Mesenchymal stem cell (in vitro differentiated cells and primary cell): ENCODE data around the gene CD8B.
A peak's percentile ranks its signal among the peaks of the same experiment; 100 is the strongest.

Experiments used
- DNase-seq: peaks from one replicate; pipeline ENCODE4 v3.0.0-alpha.2; 2013
- H2AFZ ChIP-seq: one replicate; pipeline ENCODE4 v1.6.1; 2013; ENCODE audit warnings: low read depth, mild to moderate bottlenecking, control low read depth, inconsistent platforms, low read length, moderate library complexity
- H2AK5ac ChIP-seq: 2 replicates; pipeline ENCODE4 v1.6.1; 2013; ENCODE audit warnings: low read length, moderate library complexity, mild to moderate bottlenecking, inconsistent platforms; ENCODE audit not compliant: severe bottlenecking
- H2BK120ac ChIP-seq: one replicate; pipeline ENCODE4 v1.6.1; 2013; ENCODE audit warnings: low read depth, mild to moderate bottlenecking, inconsistent platforms, low read length, moderate library complexity
- H2BK12ac ChIP-seq, 2 experiments: one replicate each; pipeline ENCODE4 v1.6.1; 2013; ENCODE audit warnings: inconsistent platforms in 2 of 2, low read length in 2 of 2, mild to moderate bottlenecking in 2 of 2, moderate library complexity in 2 of 2, control low read depth in 1 of 2
- H2BK15ac ChIP-seq: one replicate; pipeline ENCODE4 v1.6.1; 2013; ENCODE audit warnings: mild to moderate bottlenecking, low read depth, inconsistent platforms; ENCODE audit not compliant: poor library complexity, severe bottlenecking
- H2BK5ac ChIP-seq: 2 replicates; pipeline ENCODE4 v1.6.1; 2013; ENCODE audit warnings: low read depth, mild to moderate bottlenecking, low read length, control low read depth, inconsistent platforms; ENCODE audit not compliant: poor library complexity, severe bottlenecking
- H3K14ac ChIP-seq, 2 experiments: one replicate each; pipeline ENCODE4 v1.6.1; 2013; ENCODE audit warnings: inconsistent platforms in 2 of 2, low read length in 2 of 2, control low read depth in 1 of 2, mild to moderate bottlenecking in 1 of 2, moderate library complexity in 1 of 2
- H3K18ac ChIP-seq, 2 experiments: one replicate each; pipeline ENCODE4 v1.6.1; 2013; ENCODE audit warnings: inconsistent platforms in 2 of 2, low read length in 2 of 2, control low read depth in 1 of 2, low read depth in 1 of 2, mild to moderate bottlenecking in 1 of 2
- H3K23ac ChIP-seq, 2 experiments: one replicate each; pipeline ENCODE4 v1.6.1; 2013; ENCODE audit warnings: inconsistent platforms in 2 of 2, low read length in 2 of 2, mild to moderate bottlenecking in 2 of 2, moderate library complexity in 2 of 2, control low read depth in 1 of 2
- H3K27ac ChIP-seq: 2 replicates; pipeline ENCODE4 v1.5.1; 2013; ENCODE audit warnings: mild to moderate bottlenecking, moderate library complexity, low read length, control low read depth, inconsistent platforms; ENCODE audit not compliant: poor library complexity, severe bottlenecking
- H3K27me3 ChIP-seq, 2 experiments: 2 replicates each; pipeline versions ENCODE4 v1.6.1 to v1.7.0; 2013; ENCODE audit warnings: low read length in 2 of 2, mild to moderate bottlenecking in 2 of 2, moderate library complexity in 2 of 2, control low read depth in 1 of 2, inconsistent platforms in 1 of 2; ENCODE audit not compliant: control insufficient read depth in 1 of 2, insufficient read depth in 1 of 2
- H3K36me3 ChIP-seq, 2 experiments: 2 replicates each; pipeline versions ENCODE4 v1.6.1 to v1.7.0; 2013; ENCODE audit warnings: low read length in 2 of 2, control low read depth in 1 of 2, inconsistent platforms in 1 of 2, low read depth in 1 of 2, mild to moderate bottlenecking in 1 of 2; ENCODE audit not compliant: insufficient read depth in 2 of 2, control insufficient read depth in 1 of 2
- H3K4ac ChIP-seq, 2 experiments: one replicate each; pipeline ENCODE4 v1.6.1; 2013; ENCODE audit warnings: inconsistent platforms in 2 of 2, low read length in 2 of 2, mild to moderate bottlenecking in 2 of 2, moderate library complexity in 2 of 2, control low read depth in 1 of 2, low read depth in 1 of 2
- H3K4me1 ChIP-seq: 2 replicates; pipeline ENCODE4 v1.6.1; 2013; ENCODE audit warnings: low read depth, low read length, control low read depth; ENCODE audit not compliant: control insufficient read depth, insufficient read depth
- H3K4me2 ChIP-seq: 2 replicates; pipeline ENCODE4 v1.6.1; 2013; ENCODE audit warnings: low read length, mild to moderate bottlenecking, inconsistent platforms; ENCODE audit not compliant: poor library complexity, severe bottlenecking
- H3K4me3 ChIP-seq, 2 experiments: 2 replicates each; pipeline versions ENCODE4 v1.5.1 to v1.7.0; 2013; ENCODE audit warnings: low read length in 2 of 2, mild to moderate bottlenecking in 2 of 2, control low read depth in 1 of 2, low read depth in 1 of 2; ENCODE audit not compliant: insufficient read depth in 1 of 2
- H3K79me1 ChIP-seq: replicated peaks from 2 replicates; pipeline ENCODE4 v1.6.1; 2013; ENCODE audit warnings: mild to moderate bottlenecking, control low read depth, low read length, inconsistent platforms; ENCODE audit not compliant: poor library complexity, severe bottlenecking
- H3K9ac ChIP-seq: 2 replicates; pipeline ENCODE4 v1.7.0; 2013; ENCODE audit warnings: mild to moderate bottlenecking, low read length, moderate library complexity
- H3K9me3 ChIP-seq: 2 replicates; pipeline ENCODE4 v1.7.0; 2013; ENCODE audit warnings: mild to moderate bottlenecking, low read length; ENCODE audit not compliant: control insufficient read depth
- H4K8ac ChIP-seq: one replicate; pipeline ENCODE4 v1.6.1; 2013; ENCODE audit warnings: inconsistent platforms, mild to moderate bottlenecking, low read length, moderate library complexity
- H4K91ac ChIP-seq: one replicate; pipeline ENCODE4 v1.6.1; 2013; ENCODE audit warnings: mild to moderate bottlenecking, low read length, inconsistent platforms
- WGBS: methylation state at CpG from one replicate; pipeline ENCODE4 v1.1.7; 2013; ENCODE audit warnings: mixed read lengths; 5-methylcytosine and 5-hydroxymethylcytosine counted together

Gene CD8B

DNA sequence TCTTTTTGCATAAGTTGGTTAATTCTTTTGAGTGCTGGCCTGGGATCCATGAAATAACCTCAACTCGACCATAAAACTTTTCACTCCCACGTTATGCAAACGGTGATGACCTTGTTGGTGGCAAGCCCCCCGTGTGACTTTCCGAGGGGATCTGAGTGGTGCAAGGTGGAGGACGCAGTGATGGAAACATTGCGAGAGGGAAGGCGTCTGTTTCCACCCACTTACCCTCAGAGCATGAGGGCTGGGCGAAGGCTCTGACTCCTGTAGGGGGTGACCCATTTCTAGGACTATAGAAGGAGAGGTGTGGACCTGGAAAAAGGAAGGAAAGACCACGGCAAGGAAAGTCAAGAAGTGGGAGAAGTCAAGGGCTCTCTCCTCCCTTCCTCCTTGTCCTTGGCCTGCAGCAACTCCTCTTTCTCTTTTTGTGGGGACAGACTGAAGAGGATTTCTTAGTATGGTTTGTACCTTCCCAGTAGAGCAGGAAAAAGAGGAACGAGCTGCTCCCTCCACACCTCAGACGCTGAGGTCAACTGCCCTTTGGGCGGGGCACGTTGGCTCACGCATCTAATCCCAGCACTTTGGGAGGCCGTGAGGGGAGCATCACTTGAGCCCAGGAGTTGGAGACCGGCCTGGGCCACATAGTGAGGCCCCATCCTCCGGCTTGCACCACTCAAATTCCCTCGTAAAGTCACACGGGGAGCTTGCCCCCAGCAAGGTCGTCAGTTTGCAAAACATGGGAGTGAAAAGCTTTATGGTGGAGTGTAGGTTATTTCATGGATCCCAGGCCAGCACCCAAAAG is 55.4 kb downstream of the CD8B start:
- Histone ChIP-seq H3K36me3 (no peaks in the 10 kb centered on the region), H3K4ac (no peak overlapping the region), H3K9ac (no peak overlapping the region), H3K27ac (no peak overlapping the region), H3K27me3 (peaks cover 5 to 26% of the 10 kb centered on the region in 2 experiments), H4K8ac (no peak overlapping the region), H3K4me1 (peaks cover 16% of the 10 kb centered on the region), H2BK5ac (no peak overlapping the region), H3K18ac (no peak overlapping the region), H2AK5ac (no peak overlapping the region), H3K23ac (no peak overlapping the region), H3K9me3 (no peaks in the 10 kb centered on the region), H3K4me2 (no peak overlapping the region), H3K79me1 (no peaks in the 10 kb centered on the region), H3K4me3 (no peak overlapping the region), H2AFZ (no peak overlapping the region), H2BK15ac (no peak overlapping the region), H2BK120ac (no peak overlapping the region), H4K91ac (no peak overlapping the region), H2BK12ac (no peak overlapping the region), H3K14ac (no peak overlapping the region)
- WGBS = 90% methylated on average over 17 of the region's 21 CpGs
- no peak for DNase-seq

DNA sequence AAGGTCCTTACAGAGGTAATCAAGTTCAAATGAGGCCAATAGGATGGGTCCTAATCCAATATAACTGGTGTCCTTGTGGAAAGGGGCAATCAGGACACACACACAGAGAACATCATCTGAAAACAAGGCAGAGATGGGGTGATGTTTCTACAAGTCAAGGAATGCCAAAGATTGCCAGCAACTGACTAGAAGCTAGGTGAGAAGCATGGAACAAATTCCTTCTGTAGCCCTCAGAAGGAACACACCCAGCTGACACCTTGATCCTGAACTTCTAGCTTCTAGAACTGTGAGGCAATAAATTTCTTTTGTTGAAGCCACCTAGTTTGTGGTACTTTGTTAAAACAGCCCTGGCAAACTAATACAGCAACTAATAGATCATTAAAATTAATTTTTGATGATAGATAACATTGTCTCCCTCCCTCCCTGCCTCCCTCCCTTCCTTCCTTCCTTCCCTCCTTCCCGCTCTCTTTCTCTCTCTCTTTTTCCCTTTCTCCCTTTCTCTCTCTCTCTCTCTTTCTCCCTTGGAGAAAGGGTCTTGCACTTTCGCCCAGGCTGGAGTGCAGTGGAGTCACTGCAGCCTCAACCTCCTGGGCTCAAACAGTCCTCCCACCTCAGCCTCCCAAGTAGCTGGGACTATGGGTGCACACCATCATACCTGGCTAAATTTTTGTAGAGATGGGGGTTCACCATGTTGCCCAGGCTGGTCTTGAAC is 60.7 kb downstream of the CD8B start:
- Histone ChIP-seq H3K9me3 (peaks cover 15% of the 10 kb centered on the region), H2BK15ac (no peak overlapping the region), H3K4me3 (no peak overlapping the region), H3K14ac (no peak overlapping the region), H3K4ac (no peak overlapping the region), H3K9ac (no peak overlapping the region), H2BK12ac (no peak overlapping the region), H2AFZ (no peak overlapping the region), H3K27ac (no peak overlapping the region), H3K18ac (no peak overlapping the region), H3K23ac (no peak overlapping the region), H3K4me1 (no peaks in the 10 kb centered on the region), H2AK5ac (no peak overlapping the region), H3K79me1 (no peaks in the 10 kb centered on the region), H3K4me2 (no peak overlapping the region), H2BK5ac (no peak overlapping the region), H3K27me3 (peaks cover 8 to 12% of the 10 kb centered on the region in 2 experiments), H3K36me3 (no peaks in the 10 kb centered on the region), H4K8ac (no peak overlapping the region), H2BK120ac (no peak overlapping the region), H4K91ac (no peak overlapping the region)
- 81% methylated on average over 2 of the region's 2 CpGs for WGBS
- DNase-seq = no peak

DNA sequence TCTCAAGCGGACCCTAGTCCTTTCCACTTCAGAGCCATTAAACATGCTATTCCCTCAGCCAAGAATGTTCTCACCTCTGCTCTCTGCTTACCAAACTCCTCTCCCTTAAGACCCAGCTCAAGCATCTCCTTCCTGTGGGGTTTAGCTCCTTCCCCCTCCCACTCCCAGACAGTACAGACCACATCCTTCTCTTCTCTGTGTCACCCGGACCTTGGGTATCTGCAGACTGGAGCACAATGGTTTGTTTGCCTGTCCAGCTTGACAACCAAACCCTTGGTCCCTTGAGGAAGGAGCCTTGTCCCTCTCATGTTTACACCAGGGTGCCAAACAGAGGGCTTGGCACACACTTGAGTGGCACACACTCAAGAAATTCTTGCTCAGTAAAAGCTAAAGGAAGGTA is 66.8 kb downstream of the CD8B start:
- Histone ChIP-seq H2AFZ (no peak overlapping the region), H3K18ac (no peak overlapping the region), H3K4me2 (no peak overlapping the region), H2BK5ac (no peak overlapping the region), H3K9ac (no peak overlapping the region), H2BK12ac (no peak overlapping the region), H3K4me1 (peaks cover 15% of the 10 kb centered on the region), H3K4me3 (no peak overlapping the region), H2BK120ac (no peak overlapping the region), H3K27me3 (peaks cover 50 to 59% of the 10 kb centered on the region in 2 experiments), H4K91ac (no peak overlapping the region), H4K8ac (no peak overlapping the region), H2BK15ac (no peak overlapping the region), H3K14ac (no peak overlapping the region), H3K4ac (no peak overlapping the region), H3K9me3 (peaks cover 22% of the 10 kb centered on the region), H3K79me1 (no peaks in the 10 kb centered on the region), H2AK5ac (no peak overlapping the region), H3K27ac (no peak overlapping the region), H3K23ac (no peak overlapping the region), H3K36me3 (no peaks in the 10 kb centered on the region)
- WGBS = 82% methylated on average over 2 of the region's 2 CpGs
- no peak for DNase-seq

DNA sequence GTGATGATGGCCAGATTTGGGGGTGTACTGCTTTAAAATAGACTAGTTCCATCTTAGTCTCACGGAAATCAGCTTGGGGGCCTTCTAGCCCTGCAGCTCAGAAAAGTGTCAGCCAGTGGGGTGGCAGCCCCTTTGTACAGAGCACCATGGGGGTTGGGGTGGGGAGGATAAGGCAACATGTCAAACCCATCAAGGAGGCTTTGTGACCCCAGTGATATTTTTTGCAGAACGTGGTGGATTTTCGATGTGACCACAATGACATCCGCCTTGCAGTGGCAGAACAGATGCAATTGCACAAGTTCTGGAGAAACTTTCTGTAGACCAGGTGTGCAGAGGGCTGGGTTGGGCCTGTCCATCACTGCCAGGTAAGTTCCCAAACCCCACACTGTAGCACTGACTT is 67.9 kb downstream of the CD8B start:
- Histone ChIP-seq H4K8ac (no peak overlapping the region), H2BK15ac (no peak overlapping the region), H4K91ac (peak overlapping the region; percentile 15), H3K36me3 (no peaks in the 10 kb centered on the region), H3K23ac (no peak overlapping the region), H3K9me3 (peaks cover 22% of the 10 kb centered on the region), H3K4me2 (no peak overlapping the region), H3K27me3 (peaks cover 61 to 71% of the 10 kb centered on the region in 2 experiments), H3K79me1 (no peaks in the 10 kb centered on the region), H3K9ac (no peak overlapping the region), H2BK120ac (no peak overlapping the region), H2BK5ac (no peak overlapping the region), H3K4me3 (no peak overlapping the region), H3K27ac (no peak overlapping the region), H2AFZ (no peak overlapping the region), H3K4me1 (peaks cover 17% of the 10 kb centered on the region), H3K14ac (no peak overlapping the region), H3K18ac (no peak overlapping the region), H3K4ac (no peak overlapping the region), H2AK5ac (no peak overlapping the region), H2BK12ac (no peak overlapping the region)
- WGBS = 70% methylated on average over 4 of the region's 4 CpGs
- DNase-seq = no peak
